Loucy (cell line): ENCODE measurements around the gene SHB.

ENCODE experiments used
- EZH2phosphoT487 ChIP-seq: fragments of 200-600 bp; IDR thresholded peaks from 2 replicates; pipeline ENCODE4 v1.6.1; 2018; ENCODE audit warnings: antibody characterized with exemption, mild to moderate bottlenecking, moderate library complexity, borderline replicate concordance
- TF ChIP-seq, protein P1 (sequence below): fragments of 200-600 bp; sonication (generic); conservative IDR thresholded peaks from 2 replicates; pipeline ENCODE4 v1.5.1; 2014; ENCODE audit warnings: mild to moderate bottlenecking, antibody characterized with exemption, low read length

DNA sequence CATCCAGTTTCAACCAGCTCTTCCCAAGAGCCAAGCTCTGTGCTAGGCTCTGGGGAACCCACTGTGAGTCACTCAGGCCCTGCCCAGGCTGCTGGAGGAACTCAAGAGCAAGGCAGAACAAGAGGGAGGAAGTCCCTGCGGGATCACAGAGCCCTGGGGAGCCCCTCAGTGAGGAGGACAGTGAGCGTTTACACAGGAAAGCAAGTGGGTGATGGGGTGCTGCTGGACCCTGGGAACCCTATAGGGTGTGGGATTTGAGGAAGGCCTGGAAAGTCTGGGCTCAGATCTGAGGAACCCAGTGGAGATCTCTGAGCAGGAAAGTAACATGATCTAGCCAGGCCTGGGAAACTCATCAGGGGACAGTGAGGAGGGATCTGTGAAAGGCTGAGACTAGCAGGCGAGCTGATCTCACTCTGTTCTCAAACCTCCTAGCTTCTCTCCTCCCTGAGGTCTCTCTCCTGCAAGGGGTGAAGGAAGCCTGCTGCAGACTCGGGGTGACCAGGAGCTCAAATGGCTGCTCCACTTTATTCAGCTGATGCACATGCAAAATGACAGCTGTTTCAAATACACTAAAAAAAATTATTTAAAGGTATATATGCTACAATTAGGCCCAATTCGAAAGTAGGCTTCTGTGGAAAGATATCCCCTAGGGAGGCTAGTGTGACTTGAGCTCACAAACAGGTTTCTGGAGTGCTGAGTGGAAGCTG, 70.0 kb downstream of the SHB start:
- no peak for TF ChIP-seq EZH2phosphoT487
- TF ChIP-seq, protein P1, sequence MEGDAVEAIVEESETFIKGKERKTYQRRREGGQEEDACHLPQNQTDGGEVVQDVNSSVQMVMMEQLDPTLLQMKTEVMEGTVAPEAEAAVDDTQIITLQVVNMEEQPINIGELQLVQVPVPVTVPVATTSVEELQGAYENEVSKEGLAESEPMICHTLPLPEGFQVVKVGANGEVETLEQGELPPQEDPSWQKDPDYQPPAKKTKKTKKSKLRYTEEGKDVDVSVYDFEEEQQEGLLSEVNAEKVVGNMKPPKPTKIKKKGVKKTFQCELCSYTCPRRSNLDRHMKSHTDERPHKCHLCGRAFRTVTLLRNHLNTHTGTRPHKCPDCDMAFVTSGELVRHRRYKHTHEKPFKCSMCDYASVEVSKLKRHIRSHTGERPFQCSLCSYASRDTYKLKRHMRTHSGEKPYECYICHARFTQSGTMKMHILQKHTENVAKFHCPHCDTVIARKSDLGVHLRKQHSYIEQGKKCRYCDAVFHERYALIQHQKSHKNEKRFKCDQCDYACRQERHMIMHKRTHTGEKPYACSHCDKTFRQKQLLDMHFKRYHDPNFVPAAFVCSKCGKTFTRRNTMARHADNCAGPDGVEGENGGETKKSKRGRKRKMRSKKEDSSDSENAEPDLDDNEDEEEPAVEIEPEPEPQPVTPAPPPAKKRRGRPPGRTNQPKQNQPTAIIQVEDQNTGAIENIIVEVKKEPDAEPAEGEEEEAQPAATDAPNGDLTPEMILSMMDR: no peak
